ENCODE results near the gene TMEM243. TPM values are rescaled to one million over a fixed set of nuclear protein-coding genes. Genes with fewer than 3 reads are reported as not detected.

Gene TMEM243
- total RNA-seq, 1 donor from 2014 or later, result 4.3 TPM

GRCh38 chr7:87178320-87178719 lies 41.2 kb downstream of the TMEM243 start:
- intact Hi-C loops (cut with micrococcal nuclease), result no loop called here
- ATAC-seq (no peak), DNase-seq (no peak)

- no peak for DNase-seq
- intact Hi-C loops (cut with micrococcal nuclease), result no loop called here
- no peak for ATAC-seq
Measured at GRCh38 chr7:87173471-87173870, 46.1 kb downstream of the TMEM243 start.

GRCh38 chr7:87171282-87171934 lies 48.1 kb downstream of the TMEM243 start:
- DNase-seq, result no peak
- intact Hi-C loops (cut with micrococcal nuclease), result no loop called here
- no peak for ATAC-seq

- ATAC-seq, result no peak
- intact Hi-C loops (cut with micrococcal nuclease), result no loop called here
- no peak for DNase-seq
Measured at GRCh38 chr7:87170828-87171227, 48.7 kb downstream of the TMEM243 start.

- intact Hi-C loops (cut with micrococcal nuclease), result no loop called here
- DNase-seq (no peak), ATAC-seq (no peak)
Measured at GRCh38 chr7:87164433-87164832, 55.1 kb downstream of the TMEM243 start.

- DNase-seq (no peak), ATAC-seq (no peak)
- intact Hi-C loops (cut with micrococcal nuclease), result no loop called here
Measured at GRCh38 chr7:87159538-87159937, 60.0 kb downstream of the TMEM243 start.

DNA sequence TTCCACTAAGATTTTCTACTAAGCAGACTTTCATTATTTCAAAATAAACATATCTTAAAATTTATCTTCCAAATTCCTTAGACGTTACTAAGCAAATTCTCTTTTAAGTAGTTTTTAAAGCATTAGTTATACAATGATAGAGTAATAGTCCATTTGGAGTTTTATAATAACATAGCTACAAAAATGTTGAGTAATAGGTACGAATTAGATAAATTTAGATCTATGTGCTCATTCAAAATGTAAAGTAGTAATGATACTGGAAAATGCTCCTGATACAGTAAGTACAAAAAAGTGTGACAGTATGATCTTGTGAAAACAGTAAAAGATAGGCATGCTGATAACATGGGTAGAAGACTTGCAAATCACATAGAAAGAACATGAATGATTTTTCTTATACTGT lies 62.8 kb downstream of the TMEM243 start:
- intact Hi-C loops (cut with micrococcal nuclease), result no loop called here
- ATAC-seq (no peak), DNase-seq (no peak)

DNA sequence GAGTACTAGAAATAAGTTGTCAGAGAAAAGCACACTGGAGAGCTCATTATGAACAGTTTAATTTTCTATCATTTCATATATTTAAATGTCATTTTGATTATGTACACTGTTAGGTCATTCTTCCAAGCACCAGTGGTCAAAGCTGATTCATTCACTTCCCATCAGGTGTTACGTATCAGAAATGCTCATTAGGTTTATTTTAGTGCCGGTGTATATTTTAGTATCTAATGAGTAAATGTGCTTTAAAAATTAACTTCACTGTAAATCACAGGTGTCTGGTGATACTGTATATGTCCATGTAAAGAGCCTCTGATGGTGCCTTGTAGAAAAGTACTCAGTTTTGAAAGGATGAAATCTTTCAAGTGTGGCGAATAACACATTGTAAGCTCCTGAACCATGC lies 63.7 kb downstream of the TMEM243 start:
- DNase-seq (no peak), ATAC-seq (no peak)
- intact Hi-C loops (cut with micrococcal nuclease), result no loop called here

DNA sequence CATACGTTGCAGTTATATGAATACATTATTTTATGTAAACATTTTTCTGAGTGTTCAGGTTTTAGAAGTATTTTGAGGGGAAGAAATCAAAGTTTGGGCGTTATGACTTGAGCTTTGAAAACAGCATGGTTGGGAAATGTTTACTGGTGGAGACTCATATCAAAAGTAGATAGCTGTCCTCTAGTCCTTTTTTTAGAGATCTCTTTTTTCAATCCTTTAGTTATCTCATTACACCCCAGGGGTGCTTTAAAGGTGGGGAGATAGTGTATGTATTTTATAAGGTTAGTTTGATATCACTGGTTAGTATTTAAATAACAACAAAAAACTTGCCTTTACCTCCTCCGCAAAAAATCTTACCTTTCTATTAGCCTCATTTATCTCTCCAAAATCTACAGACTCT lies 65.0 kb downstream of the TMEM243 start:
- DNase-seq, result no peak
- no peak for ATAC-seq
- intact Hi-C loops (cut with micrococcal nuclease), result no loop called here

GRCh38 chr7:87154166-87154565 lies 65.4 kb downstream of the TMEM243 start:
- intact Hi-C loops (cut with micrococcal nuclease), result no loop called here

DNA sequence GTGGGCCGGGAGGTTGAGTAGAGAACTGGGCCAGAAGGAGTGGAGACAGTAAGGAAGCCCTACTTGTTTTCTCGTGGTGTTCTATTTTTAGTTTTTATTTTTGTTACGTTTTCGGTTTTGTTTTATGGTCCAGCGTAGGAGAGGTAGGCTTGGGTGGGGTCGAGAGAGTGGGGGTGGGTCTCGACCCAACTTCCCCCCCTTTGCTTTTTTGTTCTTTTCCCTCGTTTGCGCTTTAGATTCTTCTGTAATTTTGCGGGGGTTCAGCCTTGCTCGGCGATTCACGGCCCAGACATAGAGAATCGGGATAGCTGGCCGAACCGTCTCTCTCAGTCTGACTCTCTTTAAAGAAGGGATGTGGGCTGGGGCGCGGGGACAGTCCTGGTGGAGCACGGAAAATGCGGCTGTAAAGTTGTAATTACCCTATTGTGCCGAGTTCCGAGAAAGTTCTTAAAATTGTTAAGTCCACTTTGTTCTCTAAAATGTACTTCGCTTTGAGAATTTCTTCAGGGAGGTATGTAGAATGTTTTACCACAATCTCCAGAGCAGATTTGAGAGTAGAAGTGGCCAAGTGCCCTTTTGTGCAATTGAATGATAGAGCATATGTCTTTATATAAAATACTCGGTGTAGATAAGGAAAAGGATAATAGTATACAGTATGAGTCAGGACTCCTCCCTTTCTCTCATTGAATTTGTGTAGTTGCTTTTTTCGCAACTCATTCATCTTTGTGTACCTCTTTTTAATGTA lies 66.5 kb downstream of the TMEM243 start:
- DNase-seq (peak; percentile 47), ATAC-seq (peak; percentile 27)
- intact Hi-C loops (cut with micrococcal nuclease), result no loop called here

More at GRCh38 chr7:87154166-87154565, 65.4 kb downstream of the TMEM243 start:
- ATAC-seq, result no peak
- no peak for DNase-seq

GRCh38 chr7:87152112-87152896 lies 67.2 kb downstream of the TMEM243 start, which contains the start of gene DMTF1:
TSS of gene DMTF1 (plus strand) at chr7:87152453. CDS start at chr7:87164942, 12,489 bp downstream.
- ATAC-seq (peak; percentile 98), DNase-seq (peak; percentile 96)
- intact Hi-C loops (cut with micrococcal nuclease), result no loop called here

DNA sequence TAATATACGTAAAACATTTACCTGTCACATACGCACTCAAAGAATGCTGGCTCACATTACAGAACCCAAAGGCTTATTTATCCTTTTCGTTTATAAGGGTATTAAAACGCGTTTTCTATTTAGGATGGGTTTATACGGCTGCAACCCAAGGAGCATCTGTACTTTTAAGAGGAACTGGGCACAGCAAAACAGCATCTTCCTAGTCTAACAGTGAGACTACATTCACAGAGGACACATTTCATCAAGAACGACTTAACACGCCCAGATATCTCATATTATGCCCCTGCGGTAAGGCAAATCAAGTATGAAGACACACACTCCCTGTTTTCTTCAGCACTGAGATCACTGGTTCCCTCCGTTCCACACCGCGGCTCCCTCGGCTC lies 67.8 kb downstream of the TMEM243 start:
- intact Hi-C loops (cut with micrococcal nuclease), result no loop called here
- DNase-seq, result no peak
- no peak for ATAC-seq

DNA sequence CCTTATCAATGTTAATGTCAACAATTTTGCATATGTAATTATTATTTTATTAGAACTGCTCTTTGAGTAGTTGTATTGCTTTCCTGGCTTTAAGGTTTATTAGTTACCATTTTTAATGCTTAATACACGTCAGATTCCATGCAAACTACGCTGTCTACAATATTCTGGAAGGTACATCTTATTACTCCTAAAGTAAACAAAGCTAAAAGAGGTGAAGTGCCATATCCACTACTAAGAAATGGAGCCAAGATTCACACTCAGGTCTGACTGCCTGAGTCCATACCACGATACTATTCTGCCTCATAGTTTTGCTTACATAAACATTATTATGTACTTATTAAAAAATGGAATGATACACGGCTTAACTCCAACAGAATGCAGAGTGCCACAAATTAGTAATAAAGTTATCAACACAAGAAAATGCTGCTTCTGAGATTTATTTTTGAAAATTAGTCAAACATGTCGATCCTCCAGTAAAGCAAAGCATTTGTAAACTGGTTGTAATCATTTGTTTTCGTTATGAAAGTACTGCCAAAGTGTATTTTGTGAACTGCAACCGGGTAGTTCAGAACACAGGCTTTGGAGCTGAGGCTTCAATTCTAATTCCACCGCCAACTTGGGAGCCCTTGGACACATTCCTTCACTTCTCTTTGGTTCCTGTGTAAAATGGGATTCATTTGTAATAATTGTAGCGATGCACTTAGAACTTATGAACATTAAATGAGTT lies 68.4 kb downstream of the TMEM243 start:
- no peak for DNase-seq
- ATAC-seq, result no peak
- intact Hi-C loops (cut with micrococcal nuclease), result no loop called here

DNA sequence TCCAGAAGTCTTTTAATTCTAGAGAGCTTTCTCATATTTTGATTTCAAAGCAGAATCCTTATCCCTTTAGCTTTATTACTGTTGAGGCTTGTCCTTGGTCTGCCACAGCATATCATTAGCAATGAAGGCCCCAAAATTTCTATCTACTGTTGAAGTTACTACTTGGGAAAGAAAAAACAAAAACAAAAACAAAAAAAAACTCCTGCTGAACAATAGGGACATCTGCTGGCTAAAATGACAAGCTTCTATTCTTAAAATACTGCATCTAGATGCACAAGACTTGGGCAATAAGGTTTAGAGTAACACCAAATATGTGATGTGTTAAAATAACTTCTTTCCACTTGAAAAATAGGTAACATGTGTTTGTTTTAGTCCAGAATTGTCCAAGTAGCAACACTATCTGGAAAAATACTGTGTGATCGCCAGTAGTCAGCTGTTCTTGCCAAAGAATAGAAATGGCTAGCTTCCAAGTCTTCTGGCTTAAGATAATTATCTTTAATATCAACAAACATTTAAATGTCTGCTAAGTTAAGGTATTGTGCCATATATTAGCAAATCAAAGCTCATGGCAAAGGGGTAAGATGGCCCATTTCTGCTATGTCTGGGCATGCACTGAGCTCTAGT lies 71.1 kb downstream of the TMEM243 start:
- intact Hi-C loops (cut with micrococcal nuclease), result loop anchor here (1.0 kb wide), 1 partner anchor 209 kb away; no protein-coding TSS in a partner anchor
- DNase-seq, result no peak
- ATAC-seq, result no peak

DNA sequence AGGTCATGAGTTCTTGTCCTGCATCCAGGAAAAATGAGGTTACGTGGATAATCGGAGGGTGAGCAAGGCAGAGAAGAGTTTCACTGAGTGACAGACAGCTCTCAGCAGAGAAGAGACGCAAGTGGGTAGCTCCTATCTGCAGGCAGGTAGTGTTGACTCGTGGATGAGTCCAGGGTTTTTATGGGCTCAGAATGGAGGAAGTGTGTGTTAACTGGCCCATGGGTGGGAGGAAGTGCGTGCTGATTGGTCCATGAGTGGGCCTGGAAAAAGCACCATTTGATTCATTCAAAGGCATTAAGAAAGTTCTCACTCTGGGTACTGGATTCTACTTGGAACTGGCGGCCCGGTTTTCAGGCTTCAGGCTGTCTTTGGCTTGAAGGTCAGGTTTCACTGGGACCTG lies 72.0 kb downstream of the TMEM243 start:
- intact Hi-C loops (cut with micrococcal nuclease), result no loop called here
- ATAC-seq, result no peak

GRCh38 chr7:87146740-87147386 lies 72.7 kb downstream of the TMEM243 start:
- DNase-seq, result peak; percentile 26
- ATAC-seq, result no peak
- intact Hi-C loops (cut with micrococcal nuclease), result no loop called here

More for the DNA sequence above, 72.0 kb downstream of the TMEM243 start:
- no peak for DNase-seq

Data from left ventricle myocardium superior (tissue), 1 donor.